Measurements from ENCODE around the gene MROH2A.
"Not testable (repeated sequence)": the region's sequence is repeated elsewhere in the genome, so short reads cannot be mapped to it uniquely, and the experiment has no call there.

MROH2A gene

GRCh38 chr2:233865838-233866237, 87.7 kb downstream of the MROH2A start:
- no peak for DNase-seq

GRCh38 chr2:233866479-233866878, 88.3 kb downstream of the MROH2A start:
- DNase-seq: no peak

DNA sequence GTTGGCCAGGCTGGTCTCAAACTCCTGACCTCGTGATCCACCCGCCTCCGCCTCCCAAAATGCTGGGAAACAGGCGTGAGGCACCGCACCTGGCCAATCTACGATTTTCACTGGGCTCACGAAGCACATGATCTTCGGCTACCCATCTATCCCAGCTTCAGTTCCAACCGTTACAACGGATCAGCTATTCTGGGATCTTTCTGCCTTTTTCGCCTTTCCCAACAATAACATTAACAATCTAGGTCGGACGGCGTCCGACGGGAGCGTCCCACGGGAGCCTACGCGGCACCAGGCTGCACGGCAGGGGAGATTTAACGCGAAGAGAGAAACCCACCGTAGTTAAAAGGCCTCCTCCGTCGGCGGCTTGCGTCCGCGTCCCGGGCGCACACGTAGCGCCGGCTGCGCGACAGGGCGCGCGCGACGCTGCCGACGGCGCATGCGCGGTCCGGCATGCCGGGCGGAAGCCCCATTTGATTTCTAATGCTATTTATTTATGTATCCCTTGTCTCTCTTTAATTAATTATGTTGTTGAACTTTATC, 89.9 kb downstream of the MROH2A start, which contains the start of gene MSL3B:
Gene MSL3B (minus strand): TSS at position 394 of the 540 bp plus-strand sequence.
- DNase-seq: peak; percentile 61

DNA sequence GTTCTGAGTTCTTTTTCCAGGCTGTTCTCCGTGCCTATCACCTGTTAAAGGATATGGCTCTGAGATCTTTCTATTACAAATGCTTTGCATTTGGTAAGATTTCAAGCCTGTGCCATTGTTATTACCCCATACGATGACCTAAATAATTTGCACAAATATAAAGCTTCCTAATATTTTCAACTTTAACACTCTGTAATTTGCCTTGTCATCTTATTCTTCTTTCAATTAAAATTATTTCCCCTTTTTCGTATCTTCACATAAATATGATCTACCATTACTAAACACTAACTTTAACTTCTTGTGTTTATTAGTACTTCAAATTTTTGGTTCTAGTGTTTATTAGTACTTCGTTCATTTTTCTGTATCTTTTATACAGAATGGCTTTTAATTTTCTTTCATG, 93.3 kb downstream of the MROH2A start:
- DNase-seq: no peak

- not testable (repeated sequence) for DNase-seq
Observed at GRCh38 chr2:233872125-233872524, 94.0 kb downstream of the MROH2A start.

GRCh38 chr2:233882353-233882752, 104.2 kb downstream of the MROH2A start:
- no peak for DNase-seq
